Gastrocnemius medialis (tissue), 4 donors: ENCODE data around the gene MINDY4.

Experiments
- CTCF ChIP-seq, 5 experiments: fragments of 450-650 bp in 3 of 5; fragments of 200-600 bp in 2 of 5; sonication (generic) in 2 of 5; IDR thresholded peaks in 4 of 5; conservative IDR thresholded peaks in 1 of 5; 1 replicate in 4 of 5; 2 replicates in 1 of 5; pipeline ENCODE4 v1.5.1; 2016 to 2019; ENCODE audit warnings: antibody characterized with exemption in 5 of 5, mild to moderate bottlenecking in 3 of 5, moderate library complexity in 3 of 5
- POLR2A ChIP-seq, 2 donors: fragments of 450-650 bp; IDR thresholded peaks; one replicate each; pipeline ENCODE4 v1.6.1; 2017; ENCODE audit warnings: antibody characterized with exemption in 2 of 2, mild to moderate bottlenecking in 2 of 2, moderate library complexity in 2 of 2

DNA sequence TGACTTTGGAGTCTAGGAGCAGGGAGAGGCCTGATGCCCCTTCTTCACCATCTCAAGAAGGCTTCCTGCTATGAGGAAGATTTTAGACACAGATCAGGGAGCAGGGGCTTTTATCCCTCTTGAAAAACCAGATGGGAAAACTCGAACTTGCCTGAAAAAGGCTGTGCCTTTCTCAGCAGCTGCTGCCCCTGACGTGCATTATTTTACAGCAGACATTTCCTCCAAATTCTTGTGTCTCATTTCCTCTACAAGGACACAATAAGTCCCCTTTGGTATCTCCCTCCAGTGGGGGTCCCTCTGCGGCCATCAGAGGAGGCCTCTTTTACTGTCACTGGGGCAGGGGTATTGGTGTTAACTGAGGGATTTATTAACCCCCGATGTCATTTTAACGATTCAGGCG, 102.4 kb downstream of the MINDY4 start:
- TF ChIP-seq CTCF (IDR thresholded peaks at IDR 0.05 in 4 of 5, conservative IDR thresholded peaks at IDR 0.05 in 1 of 5) (no peak), POLR2A (IDR thresholded peaks at IDR 0.05) (no peak)
